Measurements from ENCODE around the gene SNRPD3. TPM values are rescaled to one million over a fixed set of nuclear protein-coding genes. Genes with fewer than 3 reads are reported as not detected.

SNRPD3 gene
- total RNA-seq, 1 experiment from 2014 or later: 144 TPM

DNA sequence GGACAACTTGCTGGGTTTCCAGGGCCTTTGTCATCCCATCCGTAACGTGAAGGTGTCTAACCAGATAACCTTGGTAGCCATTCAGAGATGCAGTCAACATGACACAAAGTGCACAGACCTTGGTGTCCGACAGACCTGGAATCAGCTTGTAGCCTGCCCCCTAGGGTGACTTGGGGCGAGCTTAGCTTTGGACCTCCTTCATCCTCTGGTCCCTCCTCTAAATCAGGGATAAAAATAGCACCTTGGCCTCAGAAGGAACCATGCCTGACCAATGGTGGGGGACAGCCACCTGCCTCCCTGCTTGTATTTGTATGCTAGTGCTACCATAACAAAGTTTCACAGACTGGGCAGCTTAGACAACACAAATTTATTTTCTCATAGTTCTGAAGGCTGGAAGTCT lies 3.7 kb downstream of the SNRPD3 start:
- TF ChIP-seq, protein P1, sequence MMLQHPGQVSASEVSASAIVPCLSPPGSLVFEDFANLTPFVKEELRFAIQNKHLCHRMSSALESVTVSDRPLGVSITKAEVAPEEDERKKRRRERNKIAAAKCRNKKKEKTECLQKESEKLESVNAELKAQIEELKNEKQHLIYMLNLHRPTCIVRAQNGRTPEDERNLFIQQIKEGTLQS (IDR thresholded peaks at IDR 0.05): no peak
- no peak for TF ChIP-seq FOSL1 (IDR thresholded peaks at IDR 0.05; ENCODE audit: low read depth)

DNA sequence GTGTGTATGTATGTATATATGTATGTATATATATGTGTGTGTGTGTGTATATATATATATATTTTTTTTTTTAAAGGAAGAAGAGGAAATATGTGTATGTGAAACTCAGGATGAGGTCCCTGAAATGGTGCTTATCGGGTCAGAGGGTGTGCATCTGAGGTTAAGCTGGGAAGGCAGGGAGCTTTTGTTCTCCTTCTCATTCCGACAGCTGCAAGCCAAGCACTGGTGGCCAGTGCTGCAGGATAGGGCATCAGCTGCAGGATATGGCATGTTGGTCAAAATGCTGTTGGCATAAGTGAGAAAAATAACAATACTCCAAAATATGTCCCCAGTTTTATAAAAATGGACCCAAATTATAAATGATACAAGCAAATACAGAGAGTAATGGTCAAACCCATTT lies 7.4 kb downstream of the SNRPD3 start:
- Histone ChIP-seq H3K9ac (ENCODE audit: low read length) (no peak overlapping the region), H3K9me2 (ENCODE audit: insufficient read depth) (no peaks in the 10 kb centered on the region), H3K4me3 (replicated peaks in 1 of 2; ENCODE audit: low read depth in 1 of 2, low read length in 2 of 2) (no peak overlapping the region), H4K20me1 (ENCODE audit: insufficient read depth) (peaks cover 12% of the 10 kb centered on the region; the same call in 1 of the 2 replicates), H3K36me3 (ENCODE audit: control insufficient read depth in 1 of 2, insufficient read depth in 2 of 2, low read length in 2 of 2) (peaks cover 32 to 36% of the 10 kb centered on the region in 2 experiments), H3K4me1 (ENCODE audit: control insufficient read depth in 1 of 2, insufficient read depth in 2 of 2, low read length in 2 of 2) (no peaks in the 10 kb centered on the region), H3K9me3 (ENCODE audit: control insufficient read depth in 1 of 2, insufficient read depth in 1 of 2, low read depth in 1 of 2, low read length in 2 of 2) (no peaks in the 10 kb centered on the region), H2AFZ (ENCODE audit: low read depth, low read length, poor library complexity, severe bottlenecking) (no peak overlapping the region), H3K27ac (ENCODE audit: low read depth, low read length) (no peak overlapping the region), H3K79me2 (ENCODE audit: insufficient read depth, low read length) (peaks cover 99% of the 10 kb centered on the region), H3K4me2 (ENCODE audit: low read length) (no peak overlapping the region), H3K27me3 (ENCODE audit: insufficient read depth, low read length) (no peaks in the 10 kb centered on the region)
- ChIA-PET CTCF (no interaction called here), POLR2A (no interaction called here), RAD21 (ENCODE audit: low non-redundant PET in 1 of 2, low total read pairs in 2 of 2, uncharacterized antibody in 2 of 2, unreplicated experiment in 2 of 2) (no interaction called here)
- no peak for DNase-seq (ENCODE audit: low read depth, low spot score)
- intact Hi-C loops (cut with micrococcal nuclease): no loop called here
- no TSS peak for BruUV-seq (replicated peaks)
- no peak for TF ChIP-seq TCF7L2 (IDR thresholded peaks at IDR 0.05; ENCODE audit: borderline replicate concordance, extremely low read depth, insufficient read depth, insufficient read length)
- ATAC-seq: no peak

More for the DNA sequence above, 3.7 kb downstream of the SNRPD3 start:
- Histone ChIP-seq H3K79me2 (ENCODE audit: insufficient read depth, low read length) (peaks cover 95% of the 10 kb centered on the region), H3K27ac (ENCODE audit: low read depth, low read length) (no peak overlapping the region), H3K4me2 (ENCODE audit: low read length) (no peak overlapping the region), H3K36me3 (ENCODE audit: control insufficient read depth in 1 of 2, insufficient read depth in 2 of 2, low read length in 2 of 2) (peaks cover 38% of the 10 kb centered on the region in 2 experiments), H3K9ac (ENCODE audit: low read length) (no peak overlapping the region), H2AFZ (ENCODE audit: low read depth, low read length, poor library complexity, severe bottlenecking) (no peak overlapping the region), H3K9me3 (ENCODE audit: control insufficient read depth in 1 of 2, insufficient read depth in 1 of 2, low read depth in 1 of 2, low read length in 2 of 2) (no peaks in the 10 kb centered on the region), H3K4me1 (ENCODE audit: control insufficient read depth in 1 of 2, insufficient read depth in 2 of 2, low read length in 2 of 2) (peaks cover 6 to 10% of the 10 kb centered on the region in 2 experiments), H3K4me3 (replicated peaks in 1 of 2; ENCODE audit: low read depth in 1 of 2, low read length in 2 of 2) (no peak overlapping the region), H4K20me1 (ENCODE audit: insufficient read depth) (peaks cover 17% of the 10 kb centered on the region; the same call in 1 of the 2 replicates), H3K9me2 (ENCODE audit: insufficient read depth) (no peaks in the 10 kb centered on the region), H3K27me3 (ENCODE audit: insufficient read depth, low read length) (no peaks in the 10 kb centered on the region)
- ATAC-seq: no peak
- ChIA-PET RAD21 (ENCODE audit: low non-redundant PET in 1 of 2, low total read pairs in 2 of 2, uncharacterized antibody in 2 of 2, unreplicated experiment in 2 of 2) (no interaction called here), CTCF (no interaction called here), POLR2A (no interaction called here)
- no TSS peak for BruUV-seq (replicated peaks)
- intact Hi-C loops (cut with micrococcal nuclease): no loop called here
- no peak for DNase-seq (ENCODE audit: low read depth, low spot score)
